Psoas muscle (tissue), 8 donors: ENCODE results near the gene UGT1A10. TPM values are rescaled to one million over a fixed set of nuclear protein-coding genes. Genes with fewer than 3 reads are reported as not detected.

Source experiments
- ATAC-seq, 4 donors: fragments of 200-7000 bp; cut with Tn5 transposase; one replicate each; pipeline ENCODE4 v1.9.1; 2020; ENCODE audit warnings: moderate library complexity in 3 of 4, mild to moderate bottlenecking in 2 of 4
- DNase-seq, 2 donors: peaks; one replicate each; pipeline ENCODE4 v3.0.0-alpha.2; 2020
- H3K27ac ChIP-seq: fragments of 200-600 bp; one replicate; pipeline ENCODE4 v1.8.0; 2022
- H3K27me3 ChIP-seq, 3 donors: fragments of 200-600 bp in 1 of 3; one replicate each; pipeline versions ENCODE4 v1.6.1 to v1.8.0; 2013 to 2022; ENCODE audit warnings: low read length in 2 of 3, mild to moderate bottlenecking in 2 of 3, moderate library complexity in 1 of 3; ENCODE audit not compliant: insufficient read depth in 3 of 3
- H3K36me3 ChIP-seq, 2 donors: fragments of 200-600 bp in 1 of 2; one replicate each; pipeline versions ENCODE4 v1.6.1 to v1.8.0; 2013 to 2022; ENCODE audit warnings: low read depth in 1 of 2, mild to moderate bottlenecking in 1 of 2, moderate library complexity in 1 of 2; ENCODE audit not compliant: insufficient read depth in 1 of 2
- H3K4me1 ChIP-seq: fragments of 200-600 bp; one replicate; pipeline ENCODE4 v1.8.0; 2022
- H3K4me3 ChIP-seq: fragments of 200-600 bp; one replicate; pipeline ENCODE4 v1.8.0; 2022; ENCODE audit warnings: mild to moderate bottlenecking
- H3K9me3 ChIP-seq: fragments of 200-600 bp; one replicate; pipeline ENCODE4 v1.8.0; 2022
- CTCF ChIP-seq: fragments of 200-600 bp; IDR thresholded peaks from one replicate; pipeline ENCODE4 v1.8.0; 2022; ENCODE audit warnings: antibody characterized with exemption
- WGBS, 3 donors: extraction: QIAGEN DNeasy Blood & Tissue Kit; methylation state at CpG; one replicate each; pipeline versions ENCODE4 v1.1.6 to v1.1.7; 2013; 5-methylcytosine and 5-hydroxymethylcytosine counted together
- intact Hi-C, 2 donors: fragments of 100-400 bp; cut with DNase I; formaldehyde crosslinking; loops; one replicate each; pipeline versions ENCODE4 v1.11.0 to v1.14.2; 2022
- polyA plus RNA-seq, 3 donors: library from polyadenylated mRNA; stranded (reverse); fragments of 200-250 nt; gene quantifications; one replicate each; pipeline ENCODE4 v1.2.3, GENCODE V29; 2013
- total RNA-seq, 4 donors: library from RNA; stranded (reverse); fragmentation: NEBNext Ultra II Directional in 2 of 4; extraction: Animal tissue kit (Norgen Biotek cat#: 25700) in 2 of 4; gene quantifications; one replicate each; pipeline versions ENCODE4 v1.2.1 to v1.2.4, GENCODE V29; 2021 to 2023
- donor health status: healthy with polysubstance abuse.
- donor health status: DM: no; HTN: no; CAD: no; lungs with moderate emphysema.
- donor health status: Bipolar disorder and iron deficiency.
- donor health status: healthy.
- donor health status: DM: yes; HTN: yes; CAD: no.
- donor health status: DM: no; HTN: no; CAD: no.
- donor health status: DM: no; HTN: no; CAD: no.
- donor health status: DM: yes; HTN: yes; CAD: no.

UGT1A10 gene
- total and polyA plus RNA-seq, 7 donors: 0.03 TPM; not detected in 6

GRCh38 chr2:233766416-233766815, 130.2 kb downstream of the UGT1A10 start:
- 74 to 83% (median 78%) methylated on average over 4 of the region's 4 CpGs for WGBS, 3 donors
- peaks cover 0 to 3% (median 2%) of the 10 kb centered on the region in 3 donors for H3K27me3 ChIP-seq

GRCh38 chr2:233768076-233768475, 131.8 kb downstream of the UGT1A10 start:
- Histone ChIP-seq H3K27ac (no peak overlapping the region), H3K27me3 (peaks cover 0 to 3% (median 2%) of the 10 kb centered on the region in 3 donors), H3K9me3 (no peaks in the 10 kb centered on the region), H3K4me3 (no peak overlapping the region), H3K4me1 (no peaks in the 10 kb centered on the region), H3K36me3 (no peaks in the 10 kb centered on the region)
- TF ChIP-seq CTCF: no peak
- intact Hi-C loops: no loop called here
- WGBS, 3 donors: 76 to 78% (median 76%) methylated on average over 4 of the region's 4 CpGs
- DNase-seq (no peak), ATAC-seq (no peak)

More at GRCh38 chr2:233766416-233766815, 130.2 kb downstream of the UGT1A10 start:
- ATAC-seq (no peak), DNase-seq (no peak)
- no peak overlapping the region for H3K27ac ChIP-seq
- no peak for TF ChIP-seq CTCF
- H3K36me3 ChIP-seq: no peaks in the 10 kb centered on the region
- H3K4me3 ChIP-seq: no peak overlapping the region
- no peaks in the 10 kb centered on the region for H3K9me3 ChIP-seq
- intact Hi-C loops: no loop called here
- no peaks in the 10 kb centered on the region for H3K4me1 ChIP-seq

GRCh38 chr2:233769260-233769659, 133.0 kb downstream of the UGT1A10 start:
- Histone ChIP-seq H3K9me3 (no peaks in the 10 kb centered on the region), H3K4me1 (no peaks in the 10 kb centered on the region), H3K36me3 (no peaks in the 10 kb centered on the region), H3K4me3 (no peak overlapping the region), H3K27ac (no peak overlapping the region), H3K27me3 (peaks cover 0 to 3% (median 2%) of the 10 kb centered on the region in 3 donors)
- ATAC-seq: no peak
- DNase-seq: no peak
- WGBS, 3 donors: 88 to 92% (median 89%) methylated on average over 9 of the region's 9 CpGs
- intact Hi-C loops: no loop called here
- TF ChIP-seq CTCF: no peak

- TF ChIP-seq CTCF: no peak
- intact Hi-C loops: no loop called here
- Histone ChIP-seq H3K36me3 (no peaks in the 10 kb centered on the region), H3K27ac (no peak overlapping the region), H3K9me3 (no peaks in the 10 kb centered on the region), H3K4me1 (no peaks in the 10 kb centered on the region), H3K27me3 (peaks cover 0 to 3% (median 2%) of the 10 kb centered on the region in 3 donors), H3K4me3 (no peak overlapping the region)
- DNase-seq (no peak), ATAC-seq (no peak)
- 85 to 89% (median 87%) methylated on average over 16 of the region's 16 CpGs for WGBS, 3 donors
Measured at GRCh38 chr2:233772153-233772552, 135.9 kb downstream of the UGT1A10 start.

- ATAC-seq (no peak), DNase-seq (no peak)
- TF ChIP-seq CTCF: no peak
- no peak overlapping the region for H3K27ac ChIP-seq
- no peaks in the 10 kb centered on the region for H3K36me3 ChIP-seq
- no peaks in the 10 kb centered on the region for H3K4me1 ChIP-seq
- WGBS, 3 donors: 55 to 71% (median 64%) methylated on average over 5 of the region's 5 CpGs
- peaks cover 0 to 3% (median 2%) of the 10 kb centered on the region in 3 donors for H3K27me3 ChIP-seq
- intact Hi-C loops: no loop called here
- no peak overlapping the region for H3K4me3 ChIP-seq
- H3K9me3 ChIP-seq: no peaks in the 10 kb centered on the region
Measured at GRCh38 chr2:233772583-233772982, 136.3 kb downstream of the UGT1A10 start.
